Effector memory CD4-positive, alpha-beta T cell (primary cell): Measurements from ENCODE around the gene FOXJ3.

Source experiments
- DNase-seq, 3 donors: peaks; one replicate each; pipeline ENCODE4 v3.0.0-alpha.2; 2020
- H3K27ac ChIP-seq: 2 replicates; pipeline ENCODE4 v1.7.0; 2013; ENCODE audit warnings: mild to moderate bottlenecking, low read length, moderate library complexity; ENCODE audit not compliant: insufficient read depth, poor library complexity, severe bottlenecking
- H3K27me3 ChIP-seq: replicated peaks from 2 replicates; pipeline ENCODE4 v1.7.0; 2013; ENCODE audit warnings: mild to moderate bottlenecking, low read length; ENCODE audit not compliant: insufficient read depth, control insufficient read depth, poor library complexity, severe bottlenecking
- H3K36me3 ChIP-seq: 2 replicates; pipeline ENCODE4 v1.7.0; 2013; ENCODE audit warnings: mild to moderate bottlenecking, low read length, moderate library complexity; ENCODE audit not compliant: control insufficient read depth, insufficient read depth
- H3K4me1 ChIP-seq: 2 replicates; pipeline ENCODE4 v1.7.0; 2013; ENCODE audit warnings: low read length, mild to moderate bottlenecking; ENCODE audit not compliant: control insufficient read depth, insufficient read depth, poor library complexity, severe bottlenecking
- H3K4me3 ChIP-seq: 2 replicates; pipeline ENCODE4 v1.7.0; 2013; ENCODE audit warnings: low read length, low read depth, mild to moderate bottlenecking; ENCODE audit not compliant: insufficient read depth, poor library complexity, severe bottlenecking
- H3K9me3 ChIP-seq: 2 replicates; pipeline ENCODE4 v1.7.0; 2013; ENCODE audit warnings: mild to moderate bottlenecking, low read length, moderate library complexity; ENCODE audit not compliant: control insufficient read depth

FOXJ3 gene

DNA sequence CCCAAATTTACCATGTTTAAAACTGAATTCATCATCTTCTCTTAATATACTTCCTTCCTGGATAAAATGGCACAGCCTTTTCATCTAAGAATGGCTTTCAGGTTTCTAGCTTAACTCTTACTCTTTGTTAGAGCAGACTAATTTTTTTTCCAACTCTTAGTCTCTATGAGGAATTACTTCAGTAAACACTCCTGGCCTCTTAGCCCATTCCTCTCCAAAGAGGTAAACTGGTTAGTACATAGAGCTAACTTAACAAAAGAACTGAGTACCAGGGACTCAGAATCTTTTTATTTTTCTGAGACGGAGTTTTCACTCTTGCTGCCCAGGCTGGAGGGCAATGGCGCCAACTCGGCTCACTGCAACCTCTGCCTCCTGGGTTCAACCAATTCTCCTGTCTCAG lies 21.1 kb downstream of the FOXJ3 start:
- Histone ChIP-seq H3K27me3 (no peaks in the 10 kb centered on the region), H3K36me3 (no peaks in the 10 kb centered on the region), H3K9me3 (no peaks in the 10 kb centered on the region), H3K4me1 (peaks cover 23% of the 10 kb centered on the region), H3K27ac (no peak overlapping the region), H3K4me3 (no peak overlapping the region)
- no peak for DNase-seq

DNA sequence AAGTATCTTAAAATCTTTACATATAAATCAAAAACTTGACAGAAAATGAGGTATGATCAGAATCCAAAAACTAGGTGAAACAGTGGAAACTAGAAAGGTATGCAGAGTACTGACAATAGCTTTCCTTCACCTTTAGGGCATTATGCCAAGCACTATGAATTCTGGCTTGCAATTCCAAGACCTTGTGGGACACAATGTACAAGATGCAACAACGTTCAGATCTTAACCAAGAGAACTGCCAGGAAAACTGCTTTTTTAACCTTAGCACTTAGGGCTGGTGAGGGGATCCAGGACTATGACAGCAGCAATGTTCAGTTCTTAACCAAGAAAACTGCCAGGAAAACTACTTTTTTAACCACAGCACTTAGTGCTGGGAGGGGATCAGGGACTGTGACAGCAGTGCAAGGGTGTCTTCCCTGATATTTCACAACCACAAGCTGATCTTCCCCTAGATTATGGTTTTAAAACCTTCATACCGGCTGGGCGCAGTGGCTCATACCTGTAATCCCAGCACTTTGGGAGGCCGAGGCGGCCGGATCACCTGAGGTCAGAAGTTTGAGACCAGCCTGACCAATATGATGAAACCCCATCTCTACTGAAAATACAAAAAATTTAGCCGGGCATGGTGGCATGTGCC lies 22.3 kb downstream of the FOXJ3 start:
- no peak overlapping the region for H3K27ac ChIP-seq
- no peak for DNase-seq

DNA sequence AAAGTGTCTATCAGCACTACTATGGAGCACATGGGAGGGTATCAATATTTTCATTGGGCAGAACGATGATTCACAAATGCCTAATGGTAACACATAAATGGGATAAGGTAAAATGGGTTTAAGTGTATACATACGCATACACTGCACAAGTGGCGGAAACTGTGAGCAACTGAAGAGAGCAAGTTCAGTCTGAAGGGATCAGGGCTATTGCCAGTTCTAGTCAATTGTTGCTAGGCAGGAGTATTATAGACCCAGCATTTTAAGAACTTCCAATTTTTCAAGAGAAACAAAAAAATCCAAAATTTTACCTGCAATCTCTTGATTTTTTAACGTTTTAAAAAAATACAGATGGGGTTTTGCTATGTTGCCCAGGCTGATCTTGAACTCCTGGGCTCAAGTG lies 23.1 kb downstream of the FOXJ3 start:
- Histone ChIP-seq H3K36me3 (no peaks in the 10 kb centered on the region), H3K9me3 (no peaks in the 10 kb centered on the region), H3K4me3 (no peak overlapping the region), H3K4me1 (peaks cover 12% of the 10 kb centered on the region), H3K27me3 (no peaks in the 10 kb centered on the region), H3K27ac (no peak overlapping the region)
- no peak for DNase-seq

More for the DNA sequence above, 22.3 kb downstream of the FOXJ3 start:
- Histone ChIP-seq H3K4me3 (no peak overlapping the region), H3K27me3 (no peaks in the 10 kb centered on the region), H3K4me1 (peaks cover 17% of the 10 kb centered on the region), H3K36me3 (no peaks in the 10 kb centered on the region), H3K9me3 (no peaks in the 10 kb centered on the region)

DNA sequence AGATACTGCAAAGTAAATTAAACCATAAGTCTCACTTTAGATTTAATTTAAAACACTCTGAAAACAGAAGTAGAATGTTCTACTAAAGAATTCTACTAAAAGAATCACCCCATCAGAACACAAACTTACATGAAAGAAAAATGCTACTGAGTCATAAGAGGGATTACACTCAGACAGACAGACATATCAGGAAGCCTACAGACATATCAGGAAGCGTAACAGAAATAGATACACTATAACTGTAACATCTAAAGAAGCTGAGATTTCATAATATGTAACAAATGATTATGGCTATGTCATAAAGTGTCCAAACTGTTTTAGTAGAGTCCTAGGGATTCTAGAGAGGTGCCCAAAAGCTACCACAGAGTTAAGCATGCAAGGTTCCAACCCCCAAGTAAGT lies 23.9 kb downstream of the FOXJ3 start:
- Histone ChIP-seq H3K27ac (no peak overlapping the region), H3K36me3 (no peaks in the 10 kb centered on the region), H3K27me3 (no peaks in the 10 kb centered on the region), H3K4me1 (peaks cover 12% of the 10 kb centered on the region), H3K4me3 (no peak overlapping the region), H3K9me3 (no peaks in the 10 kb centered on the region)
- DNase-seq = no peak

DNA sequence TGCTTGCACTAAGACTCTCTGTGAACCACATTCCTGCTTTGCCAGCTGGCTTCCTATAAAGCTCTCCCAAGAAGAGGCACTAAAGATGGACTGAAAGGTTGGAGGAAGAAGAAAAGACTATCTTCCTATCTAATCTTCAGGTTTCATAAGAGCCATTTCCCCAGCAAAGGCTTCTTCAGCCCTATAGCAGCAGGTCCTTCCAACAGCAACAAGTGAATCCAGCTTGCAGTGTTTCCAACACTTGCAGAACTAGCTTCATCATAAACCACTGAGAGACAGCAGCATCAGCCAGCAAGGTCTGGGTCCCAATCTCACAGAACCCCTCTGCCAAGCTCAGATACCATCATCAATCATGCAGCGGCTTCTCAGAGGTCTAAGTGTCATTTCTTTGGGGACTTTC lies 28.1 kb downstream of the FOXJ3 start:
- no peaks in the 10 kb centered on the region for H3K27me3 ChIP-seq
- DNase-seq = no peak
- no peaks in the 10 kb centered on the region for H3K4me1 ChIP-seq
- no peak overlapping the region for H3K27ac ChIP-seq
- no peak overlapping the region for H3K4me3 ChIP-seq
- H3K36me3 ChIP-seq = peaks cover under 1% of the 10 kb centered on the region
- peaks cover 4% of the 10 kb centered on the region for H3K9me3 ChIP-seq

DNA sequence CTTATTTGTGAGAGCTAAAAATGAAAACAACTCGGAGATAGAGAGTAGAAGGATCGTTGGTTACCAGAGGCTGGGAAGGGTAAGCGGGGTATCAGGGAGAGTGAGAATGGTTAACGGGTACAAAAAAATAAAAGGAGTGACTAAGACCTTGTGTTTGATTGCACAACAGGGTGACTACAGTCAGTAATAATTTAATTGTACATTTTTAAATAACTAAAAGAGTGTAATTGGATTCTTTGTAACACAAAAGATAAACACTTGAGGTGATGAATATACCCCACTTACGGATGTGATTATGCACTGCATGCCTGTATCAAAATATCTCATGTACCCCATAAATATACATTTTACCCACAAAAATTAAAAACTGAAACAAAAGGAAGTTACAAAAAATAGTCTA lies 29.4 kb downstream of the FOXJ3 start:
- Histone ChIP-seq H3K36me3 (peaks cover 5% of the 10 kb centered on the region), H3K27ac (no peak overlapping the region), H3K4me1 (no peaks in the 10 kb centered on the region), H3K27me3 (no peaks in the 10 kb centered on the region), H3K9me3 (peaks cover 7% of the 10 kb centered on the region), H3K4me3 (no peak overlapping the region)
- DNase-seq = no peak

DNA sequence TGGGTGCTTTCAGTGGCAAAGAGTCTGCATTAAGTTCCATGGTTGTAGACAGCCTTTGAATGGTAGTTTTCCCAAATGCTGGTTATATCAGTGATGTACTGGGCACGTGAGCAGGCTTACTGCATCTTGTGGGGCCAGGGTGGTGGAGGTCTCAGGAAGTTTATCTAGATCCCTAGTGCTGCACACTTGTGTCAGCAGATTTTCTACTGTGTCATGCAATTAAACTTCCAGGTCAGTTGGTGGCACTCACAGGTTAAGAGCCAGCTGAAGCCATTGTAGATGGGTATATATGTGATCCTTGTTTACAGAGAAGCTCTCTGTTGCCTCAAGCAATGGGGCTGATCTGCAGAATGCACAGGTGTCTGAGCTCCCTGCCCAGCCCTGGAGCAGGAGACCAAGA lies 33.0 kb downstream of the FOXJ3 start:
- Histone ChIP-seq H3K9me3 (peaks cover 7% of the 10 kb centered on the region), H3K36me3 (peaks cover 5% of the 10 kb centered on the region), H3K4me1 (no peaks in the 10 kb centered on the region), H3K27me3 (no peaks in the 10 kb centered on the region), H3K27ac (no peak overlapping the region), H3K4me3 (no peak overlapping the region)
- DNase-seq = no peak

DNA sequence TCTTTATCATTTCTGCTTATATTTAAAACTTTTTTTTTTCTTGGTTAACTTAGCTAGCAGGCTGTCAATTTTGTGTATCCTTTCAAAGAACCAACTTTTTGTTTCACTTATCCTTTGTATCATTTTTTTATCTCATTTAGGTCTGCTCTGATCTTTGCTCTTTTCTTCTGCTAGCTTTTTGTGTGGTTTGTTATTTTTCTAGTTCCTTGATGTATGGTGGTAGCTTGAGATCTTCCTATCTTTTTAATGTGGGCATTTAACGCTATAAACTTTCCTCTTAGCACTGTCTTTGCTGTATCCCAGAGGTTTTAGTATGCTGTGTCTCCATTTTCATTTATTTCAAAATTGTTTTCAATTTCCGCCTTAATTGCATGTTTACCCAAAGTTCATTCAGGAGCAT lies 36.5 kb downstream of the FOXJ3 start:
- Histone ChIP-seq H3K4me3 (no peak overlapping the region), H3K27ac (no peak overlapping the region), H3K9me3 (peaks cover 7% of the 10 kb centered on the region), H3K27me3 (no peaks in the 10 kb centered on the region), H3K4me1 (no peaks in the 10 kb centered on the region), H3K36me3 (peaks cover 5% of the 10 kb centered on the region)
- no peak for DNase-seq

DNA sequence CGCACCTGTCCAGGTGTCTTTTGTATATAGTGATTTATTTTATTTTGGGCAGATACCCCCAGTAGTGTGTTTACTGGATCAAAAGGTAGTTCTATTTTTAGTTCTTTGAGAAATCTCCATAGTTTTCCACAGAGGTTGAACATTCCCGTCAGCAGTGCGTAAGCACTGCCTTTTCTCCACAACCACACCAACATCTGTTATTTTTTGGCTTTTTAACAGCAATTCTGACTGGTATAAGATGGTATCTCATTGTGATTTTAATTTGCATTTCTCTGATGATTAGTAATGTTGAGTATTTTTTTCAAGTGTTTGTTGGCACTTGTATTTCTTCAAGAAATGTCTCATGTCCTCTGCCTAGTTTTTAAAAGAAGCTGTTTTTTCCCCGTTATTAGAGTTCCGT lies 39.2 kb downstream of the FOXJ3 start:
- H3K4me1 ChIP-seq = no peaks in the 10 kb centered on the region
- no peaks in the 10 kb centered on the region for H3K27me3 ChIP-seq
- H3K27ac ChIP-seq = no peak overlapping the region
- no peaks in the 10 kb centered on the region for H3K36me3 ChIP-seq
- no peaks in the 10 kb centered on the region for H3K9me3 ChIP-seq
- DNase-seq = no peak
- H3K4me3 ChIP-seq = no peak overlapping the region

DNA sequence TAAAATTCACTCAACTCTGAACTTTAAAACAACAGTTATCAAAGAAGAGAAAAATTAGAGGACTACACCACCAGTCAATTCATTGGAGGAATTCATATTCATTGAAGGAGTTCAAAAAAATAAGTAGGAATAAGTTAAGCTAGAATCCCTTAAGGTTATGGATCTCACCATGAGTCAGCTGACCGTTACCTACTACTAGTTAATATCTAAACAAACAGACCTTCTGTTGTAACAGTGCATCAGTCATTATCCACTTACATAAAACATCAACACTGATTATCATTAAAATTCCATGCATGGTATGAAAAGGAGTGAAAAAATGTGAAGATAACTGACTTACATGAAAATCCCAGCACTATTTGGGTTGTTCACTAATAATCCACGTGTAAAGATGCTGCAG lies 44.9 kb downstream of the FOXJ3 start:
- DNase-seq = no peak
- Histone ChIP-seq H3K27me3 (no peaks in the 10 kb centered on the region), H3K27ac (no peak overlapping the region), H3K4me1 (no peaks in the 10 kb centered on the region), H3K36me3 (no peaks in the 10 kb centered on the region), H3K9me3 (no peaks in the 10 kb centered on the region), H3K4me3 (no peak overlapping the region)
